ENCODE results near the gene VCAM1. TPM values are rescaled to one million over a fixed set of nuclear protein-coding genes. Genes with fewer than 3 reads are reported as not detected.

Gene VCAM1
- total and polyA plus RNA-seq, 9 of the 15 experiments (the other 6 are each of a cell fraction or from before 2014, with no cell fraction given) = 0.04 to 0.13 TPM; not detected in 7

DNA sequence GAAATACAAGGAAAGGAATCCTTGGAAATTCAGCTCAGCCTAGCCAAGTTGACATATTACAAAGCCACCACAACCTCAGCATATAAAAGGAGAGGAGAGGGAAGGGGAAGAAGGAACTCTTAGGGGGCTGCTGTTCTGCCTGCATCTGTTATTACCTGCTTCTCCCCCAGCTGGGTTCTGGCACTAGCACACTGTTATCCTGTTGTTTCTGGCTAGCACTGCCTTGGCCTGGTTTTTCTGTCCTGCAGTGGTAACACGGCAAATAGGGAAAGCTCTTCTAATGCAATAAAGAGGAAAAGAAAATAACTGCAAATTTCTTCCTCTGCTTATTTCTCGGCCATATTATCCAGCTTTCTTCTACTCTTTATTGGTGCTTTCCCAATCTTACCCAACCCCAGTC lies 16.5 kb upstream of the VCAM1 start:
- TF ChIP-seq CHD1 (IDR thresholded peaks at IDR 0.05; ENCODE audit: low read length) = no peak
- no peak for TF ChIP-seq NR4A1 (CRISPR knock-in tag; IDR thresholded peaks at IDR 0.05)
- no peak for TF ChIP-seq NR4A1 (tag; IDR thresholded peaks at IDR 0.05)
- no peak for TF ChIP-seq ZC3H11A (IDR thresholded peaks at IDR 0.05; ENCODE audit: low read depth, low read length)
- no peak for TF ChIP-seq BHLHE40 (IDR thresholded peaks at IDR 0.05; ENCODE audit: low read length)
- TF ChIP-seq FOS (IDR thresholded peaks at IDR 0.05; ENCODE audit: extremely low read depth, insufficient read length) = no peak
- TF ChIP-seq, protein P1, sequence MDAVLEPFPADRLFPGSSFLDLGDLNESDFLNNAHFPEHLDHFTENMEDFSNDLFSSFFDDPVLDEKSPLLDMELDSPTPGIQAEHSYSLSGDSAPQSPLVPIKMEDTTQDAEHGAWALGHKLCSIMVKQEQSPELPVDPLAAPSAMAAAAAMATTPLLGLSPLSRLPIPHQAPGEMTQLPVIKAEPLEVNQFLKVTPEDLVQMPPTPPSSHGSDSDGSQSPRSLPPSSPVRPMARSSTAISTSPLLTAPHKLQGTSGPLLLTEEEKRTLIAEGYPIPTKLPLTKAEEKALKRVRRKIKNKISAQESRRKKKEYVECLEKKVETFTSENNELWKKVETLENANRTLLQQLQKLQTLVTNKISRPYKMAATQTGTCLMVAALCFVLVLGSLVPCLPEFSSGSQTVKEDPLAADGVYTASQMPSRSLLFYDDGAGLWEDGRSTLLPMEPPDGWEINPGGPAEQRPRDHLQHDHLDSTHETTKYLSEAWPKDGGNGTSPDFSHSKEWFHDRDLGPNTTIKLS (IDR thresholded peaks at IDR 0.05; ENCODE audit: borderline replicate concordance, low read depth) = no peak
- TF ChIP-seq ZNF3 (CRISPR knock-in tag; IDR thresholded peaks at IDR 0.05) = no peak
- TF ChIP-seq MEF2A (IDR thresholded peaks at IDR 0.05; ENCODE audit: control insufficient read depth, low read depth, low read length) = no peak
- TF ChIP-seq, protein P2, sequence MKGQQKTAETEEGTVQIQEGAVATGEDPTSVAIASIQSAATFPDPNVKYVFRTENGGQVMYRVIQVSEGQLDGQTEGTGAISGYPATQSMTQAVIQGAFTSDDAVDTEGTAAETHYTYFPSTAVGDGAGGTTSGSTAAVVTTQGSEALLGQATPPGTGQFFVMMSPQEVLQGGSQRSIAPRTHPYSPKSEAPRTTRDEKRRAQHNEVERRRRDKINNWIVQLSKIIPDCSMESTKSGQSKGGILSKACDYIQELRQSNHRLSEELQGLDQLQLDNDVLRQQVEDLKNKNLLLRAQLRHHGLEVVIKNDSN (CRISPR knock-in tag; IDR thresholded peaks at IDR 0.05) = no peak
- no peak for TF ChIP-seq ZNF785 (CRISPR knock-in tag; IDR thresholded peaks at IDR 0.05)
- no peak for TF ChIP-seq CREBBP (IDR thresholded peaks at IDR 0.05; ENCODE audit: low read depth, low read length)
- TF ChIP-seq, protein P3, sequence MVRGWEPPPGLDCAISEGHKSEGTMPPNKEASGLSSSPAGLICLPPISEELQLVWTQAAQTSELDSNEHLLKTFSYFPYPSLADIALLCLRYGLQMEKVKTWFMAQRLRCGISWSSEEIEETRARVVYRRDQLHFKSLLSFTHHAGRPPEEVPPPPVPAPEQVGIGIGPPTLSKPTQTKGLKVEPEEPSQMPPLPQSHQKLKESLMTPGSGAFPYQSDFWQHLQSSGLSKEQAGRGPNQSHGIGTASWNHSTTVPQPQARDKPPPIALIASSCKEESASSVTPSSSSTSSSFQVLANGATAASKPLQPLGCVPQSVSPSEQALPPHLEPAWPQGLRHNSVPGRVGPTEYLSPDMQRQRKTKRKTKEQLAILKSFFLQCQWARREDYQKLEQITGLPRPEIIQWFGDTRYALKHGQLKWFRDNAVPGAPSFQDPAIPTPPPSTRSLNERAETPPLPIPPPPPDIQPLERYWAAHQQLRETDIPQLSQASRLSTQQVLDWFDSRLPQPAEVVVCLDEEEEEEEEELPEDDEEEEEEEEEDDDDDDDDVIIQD (CRISPR knock-in tag; IDR thresholded peaks at IDR 0.05) = no peak
- TF ChIP-seq SMARCB1 (IDR thresholded peaks at IDR 0.05; ENCODE audit: insufficient read length, low read depth) = no peak
- no peak for TF ChIP-seq ZNF23 (CRISPR knock-in tag; IDR thresholded peaks at IDR 0.05)
- no peak for TF ChIP-seq TBP (optimal IDR thresholded peaks at IDR 0.05; ENCODE audit: low read depth, low read length)
- TF ChIP-seq MCM3 (IDR thresholded peaks at IDR 0.05) = no peak
- TF ChIP-seq PTBP1 (IDR thresholded peaks at IDR 0.05; ENCODE audit: low read depth, low read length) = no peak
- TF ChIP-seq KDM4B (IDR thresholded peaks at IDR 0.05; ENCODE audit: borderline replicate concordance in 2 of 2, low read depth in 1 of 2) = no peak
- WGBS (ENCODE audit: insufficient coverage, low coverage, missing lambda C conversion rate) = 0% methylated on average over 2 of the region's 2 CpGs

More for the DNA sequence above, 16.5 kb upstream of the VCAM1 start:
- no TSS peak for BruUV-seq (replicated peaks)
- Histone ChIP-seq H3K9ac (ENCODE audit: insufficient read depth in 1 of 2, low read depth in 2 of 2, low read length in 2 of 2) (no peak overlapping the region), H2AFZ (ENCODE audit: low read depth, low read length) (no peak overlapping the region), H3K4me1 (replicated peaks in 1 of 2; ENCODE audit: control insufficient read depth in 2 of 2, insufficient read depth in 2 of 2, low read length in 2 of 2) (no peaks in the 10 kb centered on the region), H3K9me1 (ENCODE audit: control insufficient read depth, insufficient read depth, low read length) (no peaks in the 10 kb centered on the region), H4K20me1 (replicated peaks; ENCODE audit: control insufficient read depth, insufficient read depth, low read length) (no peaks in the 10 kb centered on the region), H3K27me3 (ENCODE audit: control insufficient read depth in 2 of 2, insufficient read depth in 2 of 2, low read length in 2 of 2) (no peaks in the 10 kb centered on the region), H3K36me3 (ENCODE audit: control insufficient read depth, insufficient read depth, low read length) (no peaks in the 10 kb centered on the region), H3K9me3 (replicated peaks; ENCODE audit: control insufficient read depth, insufficient read depth, low read depth, low read length) (no peaks in the 10 kb centered on the region), H3K27ac (ENCODE audit: extremely low read depth, low read depth, low read length) (no peak overlapping the region), H3K4me2 (ENCODE audit: insufficient read depth, low read length) (no peak overlapping the region), H3K4me3 (no peak overlapping the region), H3K79me2 (ENCODE audit: control insufficient read depth, insufficient read depth, low read length) (no peaks in the 10 kb centered on the region)
- intact Hi-C loops (cut with micrococcal nuclease) (no loop called here), in situ Hi-C loops (cut with MboI) (no loop called here)
- FAIRE-seq (no peak), DNase-seq (ENCODE audit: extremely low read depth in 1 of 4, low spot score in 3 of 4) (no peak), ATAC-seq (no peak)
- ChIA-PET CTCF (ENCODE audit: low intra/inter-chr PET ratio) (interaction anchor here (0.6 kb wide), 1 partner anchor 9 kb away, joined by 3 read pairs; no protein-coding TSS in a partner anchor), POLR2A (interaction anchor here (1.1 to 1.3 kb wide), 2 partner anchors 13 to 16 kb away, joined by 3 to 4 read pairs; partner anchors contain the start of gene VCAM1)

All from K562 (cell line).